Ovary (tissue), 3 donors: ENCODE data around the gene WASF2.

Source experiments
- CTCF ChIP-seq, 3 donors: fragments of 450-650 bp in 2 of 3; fragments of 200-600 bp in 1 of 3; IDR thresholded peaks; one replicate each; pipeline versions ENCODE4 v1.5.1 to v1.8.0; 2016 to 2022; ENCODE audit warnings: antibody characterized with exemption in 3 of 3, mild to moderate bottlenecking in 1 of 3
- EP300 ChIP-seq: sonication (generic); formaldehyde crosslinking; IDR thresholded peaks from one replicate; pipeline ENCODE4 v1.6.1; 2017; ENCODE audit warnings: antibody characterized with exemption
- donor health status: DM: no; HTN: no; CAD: no.

GRCh38 chr1:27469334-27469733, 20.6 kb downstream of the WASF2 start:
- TF ChIP-seq CTCF (IDR thresholded peaks at IDR 0.05) = no peak
- no peak for TF ChIP-seq EP300
